ENCODE data around the gene IL4I1. TPM values are rescaled to one million over a fixed set of nuclear protein-coding genes. Genes with fewer than 3 reads are reported as not detected.
A peak's percentile ranks its signal among the peaks of the same experiment; 100 is the strongest.

The IL4I1 gene
- total RNA-seq, 3 donors from 2014 or later = 1.2 to 1.7 (median 1.6) TPM

DNA sequence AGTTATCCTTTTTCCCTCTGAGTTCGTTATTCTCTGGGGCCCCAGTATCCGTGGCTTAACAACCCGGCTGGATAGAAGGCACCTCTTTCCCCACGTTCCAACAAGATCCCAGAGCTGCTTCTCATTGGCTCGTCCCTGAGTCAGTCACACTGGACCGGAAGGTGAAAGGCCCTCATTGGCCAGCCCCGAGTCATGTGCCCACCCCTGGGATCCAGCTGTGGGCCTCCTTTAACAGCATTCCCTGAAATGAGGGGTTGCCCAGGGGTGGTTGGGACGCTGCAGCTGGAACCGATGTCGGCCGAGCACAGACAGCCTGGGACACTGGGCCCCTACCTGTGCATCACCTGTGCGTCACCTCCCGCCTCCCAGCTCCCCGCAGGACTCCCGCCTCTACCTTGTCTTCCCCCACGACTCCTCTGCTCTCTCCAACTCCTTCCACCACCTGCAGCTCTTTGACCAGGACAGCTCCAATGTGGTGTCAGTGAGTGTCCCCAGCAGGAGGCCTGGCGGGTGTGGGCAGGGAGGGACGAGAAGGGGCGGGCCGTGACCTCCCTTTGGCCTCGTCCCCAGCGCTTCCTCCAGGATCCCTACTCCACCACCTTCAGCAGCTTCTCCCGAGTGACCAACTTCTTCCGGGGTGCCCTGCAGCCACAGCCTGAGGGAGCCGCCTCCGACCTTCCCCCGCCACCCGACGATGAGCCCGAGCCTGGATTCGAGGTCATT is 14.9 kb downstream of the IL4I1 start:
- TF ChIP-seq, protein P1, sequence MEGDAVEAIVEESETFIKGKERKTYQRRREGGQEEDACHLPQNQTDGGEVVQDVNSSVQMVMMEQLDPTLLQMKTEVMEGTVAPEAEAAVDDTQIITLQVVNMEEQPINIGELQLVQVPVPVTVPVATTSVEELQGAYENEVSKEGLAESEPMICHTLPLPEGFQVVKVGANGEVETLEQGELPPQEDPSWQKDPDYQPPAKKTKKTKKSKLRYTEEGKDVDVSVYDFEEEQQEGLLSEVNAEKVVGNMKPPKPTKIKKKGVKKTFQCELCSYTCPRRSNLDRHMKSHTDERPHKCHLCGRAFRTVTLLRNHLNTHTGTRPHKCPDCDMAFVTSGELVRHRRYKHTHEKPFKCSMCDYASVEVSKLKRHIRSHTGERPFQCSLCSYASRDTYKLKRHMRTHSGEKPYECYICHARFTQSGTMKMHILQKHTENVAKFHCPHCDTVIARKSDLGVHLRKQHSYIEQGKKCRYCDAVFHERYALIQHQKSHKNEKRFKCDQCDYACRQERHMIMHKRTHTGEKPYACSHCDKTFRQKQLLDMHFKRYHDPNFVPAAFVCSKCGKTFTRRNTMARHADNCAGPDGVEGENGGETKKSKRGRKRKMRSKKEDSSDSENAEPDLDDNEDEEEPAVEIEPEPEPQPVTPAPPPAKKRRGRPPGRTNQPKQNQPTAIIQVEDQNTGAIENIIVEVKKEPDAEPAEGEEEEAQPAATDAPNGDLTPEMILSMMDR (IDR thresholded peaks at IDR 0.05) = no peak
- Histone ChIP-seq H3K9me3 (no peaks in the 10 kb centered on the region), H3K36me3 (ENCODE audit: low read depth) (peaks cover 10% of the 10 kb centered on the region), H3K4me3 (no peak overlapping the region), H3K4me1 (ENCODE audit: low read depth) (peaks cover 10% of the 10 kb centered on the region)
- ATAC-seq = no peak
- no peak for DNase-seq
- intact Hi-C loops (cut with DNase I, micrococcal nuclease) = no loop called here

DNA sequence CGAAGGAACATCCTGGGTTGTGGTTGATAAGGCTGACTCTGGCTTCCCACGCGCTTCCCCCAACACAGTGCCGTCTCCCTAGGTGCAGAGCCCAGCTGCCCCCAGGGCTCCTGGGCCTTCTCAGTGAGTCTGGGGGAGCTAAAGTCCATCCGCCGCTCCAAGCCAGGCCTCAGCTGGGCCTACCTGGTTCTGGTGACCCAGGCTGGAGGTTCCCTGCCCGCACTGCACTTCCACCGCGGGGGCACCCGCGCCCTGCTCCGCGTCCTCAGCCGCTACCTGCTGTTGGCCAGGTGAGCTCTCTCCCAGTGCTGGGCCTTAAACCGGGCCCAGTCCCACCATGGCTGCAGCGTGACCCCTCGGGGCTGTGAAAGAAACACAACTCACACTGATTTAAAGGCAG is 15.5 kb downstream of the IL4I1 start:
- TF ChIP-seq, protein P1 (IDR thresholded peaks at IDR 0.05) = no peak
- H3K9me3 ChIP-seq = no peaks in the 10 kb centered on the region
- H3K4me3 ChIP-seq = no peak overlapping the region
- intact Hi-C loops (cut with DNase I, micrococcal nuclease) = no loop called here
- peaks cover 10% of the 10 kb centered on the region for H3K36me3 ChIP-seq (ENCODE audit: low read depth)
- ATAC-seq = no peak
- H3K4me1 ChIP-seq (ENCODE audit: low read depth) = peaks cover 10% of the 10 kb centered on the region
- no peak for DNase-seq

DNA sequence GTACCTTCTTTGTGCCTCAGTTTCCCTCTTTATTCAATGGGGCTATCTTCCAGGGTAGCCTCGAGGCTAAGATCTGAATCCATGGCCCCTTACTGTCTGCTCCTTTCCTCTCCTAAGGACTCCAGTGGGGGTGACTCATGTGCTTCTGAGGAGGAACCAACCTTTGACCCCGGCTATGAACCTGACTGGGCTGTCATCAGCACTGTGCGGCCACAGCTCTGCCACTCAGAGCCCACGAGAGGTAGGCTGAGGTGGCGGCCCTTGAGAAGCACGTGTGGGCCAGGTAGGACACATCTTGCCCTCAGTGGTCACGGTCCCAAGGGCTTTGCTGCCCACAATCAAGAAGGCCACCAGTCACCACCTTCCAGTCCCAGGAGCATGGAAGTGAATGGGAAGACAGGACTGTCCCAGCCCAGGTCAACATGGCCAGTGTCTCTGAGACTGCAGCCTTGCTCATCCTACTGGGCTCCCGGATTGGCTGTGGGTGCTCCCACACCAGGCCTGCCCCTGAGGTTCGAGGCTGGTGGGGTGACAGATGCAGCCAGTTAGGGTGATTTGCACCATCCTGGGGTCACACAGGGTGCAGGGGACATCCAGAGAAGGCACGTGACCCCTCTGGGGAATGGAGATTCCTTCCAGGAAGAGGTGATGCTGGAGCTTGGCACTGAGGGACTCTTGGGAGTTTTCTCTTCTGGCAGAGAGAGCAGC is 16.4 kb downstream of the IL4I1 start:
- Histone ChIP-seq H3K9me3 (no peaks in the 10 kb centered on the region), H3K4me3 (no peak overlapping the region), H3K4me1 (ENCODE audit: low read depth) (peaks cover 15% of the 10 kb centered on the region), H3K36me3 (ENCODE audit: low read depth) (peaks cover 10% of the 10 kb centered on the region)
- TF ChIP-seq, protein P1 (IDR thresholded peaks at IDR 0.05) = no peak
- intact Hi-C loops (cut with DNase I, micrococcal nuclease) = no loop called here
- ATAC-seq (no peak), DNase-seq (peak in 1 of 3 donors; percentile 19)

DNA sequence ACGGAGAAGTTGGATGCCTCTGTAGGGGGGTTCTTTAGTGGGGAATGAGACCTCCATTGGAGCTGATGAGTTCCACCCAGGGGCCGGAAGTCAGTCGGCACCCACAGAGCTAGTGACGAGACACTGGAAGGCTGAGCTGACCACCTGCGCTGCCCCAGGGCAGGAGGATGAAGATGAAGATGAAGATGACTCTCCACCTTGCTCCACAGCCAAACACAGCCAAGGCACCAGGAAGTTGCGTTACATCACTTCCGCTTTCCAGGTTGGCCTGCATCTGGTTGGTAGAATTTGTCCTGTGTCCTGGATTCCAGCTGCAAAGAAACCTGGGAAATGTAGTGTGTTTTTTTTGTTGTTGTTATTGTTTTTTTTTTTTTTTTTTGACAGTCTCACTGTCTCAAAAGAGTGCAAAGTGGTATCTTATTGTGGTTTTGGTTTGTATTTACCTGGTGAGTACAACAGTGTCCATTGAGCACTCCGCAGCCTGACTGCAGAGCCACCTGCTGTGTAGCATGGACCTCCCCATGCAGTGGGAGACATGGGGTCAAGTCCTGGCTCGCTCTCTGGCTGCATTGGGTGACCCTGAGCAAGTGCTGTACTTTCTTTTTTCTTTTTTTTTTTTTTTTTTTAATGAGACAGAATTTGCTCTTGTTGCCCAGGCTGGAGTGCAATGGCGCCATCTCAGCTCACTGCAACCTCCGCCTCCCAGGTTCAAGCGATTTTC is 17.3 kb downstream of the IL4I1 start:
- DNase-seq (peak in 1 of 3 donors; percentile 18), ATAC-seq (no peak)
- no peaks in the 10 kb centered on the region for H3K9me3 ChIP-seq
- peaks cover 10% of the 10 kb centered on the region for H3K36me3 ChIP-seq (ENCODE audit: low read depth)
- H3K4me1 ChIP-seq (ENCODE audit: low read depth) = peaks cover 19% of the 10 kb centered on the region
- intact Hi-C loops (cut with DNase I, micrococcal nuclease) = no loop called here
- no peak overlapping the region for H3K4me3 ChIP-seq
- TF ChIP-seq, protein P1 (IDR thresholded peaks at IDR 0.05) = no peak

DNA sequence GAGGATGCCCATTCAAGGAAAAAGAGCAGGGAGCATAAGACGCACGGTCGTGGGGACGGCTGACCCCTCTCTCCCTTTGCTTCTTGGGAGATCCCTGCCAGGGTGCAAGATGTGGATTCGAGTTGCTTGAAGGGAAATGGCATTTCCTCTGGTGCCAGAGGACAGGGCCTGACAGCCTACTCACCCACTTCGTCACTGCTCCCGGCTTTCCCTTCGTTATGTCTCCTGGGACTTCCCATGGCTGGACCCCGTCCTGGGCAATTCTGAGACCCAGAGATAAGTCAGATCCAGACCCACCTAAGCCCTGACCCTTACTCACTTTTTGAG is 18.0 kb downstream of the IL4I1 start:
- ATAC-seq = no peak
- TF ChIP-seq, protein P1 (IDR thresholded peaks at IDR 0.05) = no peak
- intact Hi-C loops (cut with DNase I, micrococcal nuclease) = no loop called here
- peak in 1 of 3 donors; percentile 18 for DNase-seq
- Histone ChIP-seq H3K36me3 (ENCODE audit: low read depth) (peaks cover 10% of the 10 kb centered on the region), H3K4me1 (ENCODE audit: low read depth) (peaks cover 19% of the 10 kb centered on the region), H3K9me3 (no peaks in the 10 kb centered on the region), H3K4me3 (no peak overlapping the region)
